SIG-M5 (cell line): ENCODE measurements around the gene HIPK2.
"Not testable (repeated sequence)": the region's sequence is repeated elsewhere in the genome, so short reads cannot be mapped to it uniquely, and the experiment has no call there.

Experiments
- DNase-seq: peaks from one replicate; lab custom pipeline; 2025; lab: John Stamatoyannopoulos, UW

HIPK2 gene

DNA sequence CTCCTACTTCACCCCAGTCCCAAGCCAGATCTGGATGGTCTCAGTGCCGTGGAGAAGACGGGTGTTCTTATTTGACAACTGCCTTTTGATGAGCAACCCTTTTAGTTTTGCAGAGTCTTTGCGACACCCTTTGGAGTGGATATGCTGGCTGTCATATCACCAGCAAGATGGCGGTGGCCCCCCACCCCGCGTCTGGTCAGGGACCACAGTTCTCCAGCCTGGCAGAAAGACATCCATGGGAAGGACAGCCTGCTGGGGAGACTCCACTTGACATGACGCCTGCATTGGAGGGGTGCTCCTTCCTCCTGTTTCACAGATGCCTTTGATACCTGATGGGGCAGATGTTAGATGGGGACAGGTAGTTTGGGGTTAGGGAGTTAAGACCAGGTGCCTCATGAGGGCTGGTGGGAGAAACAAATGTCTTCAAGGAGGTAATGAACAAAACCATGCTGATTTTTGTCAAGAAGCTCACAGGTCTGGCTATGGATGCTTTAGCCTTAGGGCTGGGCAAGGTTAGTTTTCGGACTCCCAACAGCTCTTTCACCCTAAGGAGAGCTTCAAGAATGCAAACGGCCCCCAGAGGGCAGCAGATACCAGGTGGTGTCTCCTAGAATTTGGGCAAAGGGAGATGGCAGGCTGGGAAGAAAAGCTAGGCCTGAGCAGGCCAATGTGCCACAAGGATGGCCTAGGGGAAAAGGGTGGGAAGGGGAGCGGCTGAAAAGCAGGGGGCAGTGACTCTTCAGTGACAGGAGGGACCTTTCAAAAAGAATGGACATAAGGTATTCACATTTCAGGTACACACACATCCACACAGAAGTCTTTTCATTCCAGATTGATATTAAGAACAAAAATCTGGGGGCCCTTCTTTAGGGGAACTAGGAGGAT is 159.1 kb downstream of the HIPK2 start:
- no peak for DNase-seq

DNA sequence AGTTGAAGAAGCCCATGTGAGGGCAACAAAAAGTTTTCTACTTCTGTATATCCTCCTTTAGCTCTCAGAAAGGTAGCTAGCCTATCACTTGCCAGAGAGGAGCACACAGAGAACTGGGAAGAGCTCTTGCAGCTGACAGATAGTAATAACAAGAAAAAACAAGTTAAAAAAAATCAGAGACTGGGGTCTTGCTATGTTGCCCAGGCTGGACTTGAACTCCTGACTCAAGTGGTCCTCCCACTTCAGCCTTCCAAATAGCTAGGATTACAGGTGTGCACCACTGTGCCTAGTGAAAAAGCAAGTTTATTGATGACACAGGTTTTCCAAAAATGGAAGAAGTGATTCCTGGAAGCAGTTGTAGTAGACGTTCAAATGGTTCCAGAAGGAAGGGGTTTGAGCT is 160.7 kb downstream of the HIPK2 start:
- DNase-seq = no peak

DNA sequence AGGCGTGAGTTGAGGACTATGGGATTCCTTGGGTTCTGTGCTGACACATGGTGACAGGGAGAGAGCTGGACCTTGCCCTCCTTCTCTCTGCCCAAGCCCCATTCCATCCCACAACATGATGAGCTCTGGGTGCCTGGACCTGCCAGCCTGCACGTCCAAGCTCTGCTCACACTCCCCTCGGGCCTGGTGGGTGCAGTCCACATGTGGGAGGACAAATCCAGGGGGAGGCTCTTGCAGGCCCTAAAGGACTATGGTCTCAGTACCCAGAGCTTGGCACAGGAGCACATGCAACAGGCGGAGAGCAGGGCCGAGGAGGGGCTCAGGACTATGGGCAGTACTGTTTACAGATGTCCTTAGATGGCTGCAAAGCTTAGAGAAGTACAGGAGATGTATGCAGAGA is 162.9 kb downstream of the HIPK2 start:
- DNase-seq = no peak

DNA sequence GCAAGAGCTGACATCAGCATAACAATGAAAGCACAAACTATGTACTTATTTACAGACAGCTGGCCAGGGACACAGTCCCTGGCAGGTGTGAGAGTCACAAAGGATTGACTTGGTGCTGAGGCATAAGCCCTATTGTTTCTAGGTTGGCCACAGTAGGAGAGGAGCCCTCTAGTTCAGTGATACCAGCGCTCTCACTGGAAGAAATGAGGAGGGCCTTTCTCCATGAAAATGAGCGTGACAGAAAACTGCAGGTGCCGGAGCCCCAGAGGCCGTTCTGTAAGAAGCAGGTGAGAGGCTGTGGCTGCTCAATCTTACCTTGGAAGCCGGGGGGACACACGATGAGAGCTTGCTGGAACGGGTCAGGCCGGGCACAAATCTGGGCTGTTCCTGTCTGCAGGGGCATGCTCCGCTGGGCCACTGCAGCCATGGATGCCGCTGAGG is 163.8 kb downstream of the HIPK2 start:
- DNase-seq = no peak

DNA sequence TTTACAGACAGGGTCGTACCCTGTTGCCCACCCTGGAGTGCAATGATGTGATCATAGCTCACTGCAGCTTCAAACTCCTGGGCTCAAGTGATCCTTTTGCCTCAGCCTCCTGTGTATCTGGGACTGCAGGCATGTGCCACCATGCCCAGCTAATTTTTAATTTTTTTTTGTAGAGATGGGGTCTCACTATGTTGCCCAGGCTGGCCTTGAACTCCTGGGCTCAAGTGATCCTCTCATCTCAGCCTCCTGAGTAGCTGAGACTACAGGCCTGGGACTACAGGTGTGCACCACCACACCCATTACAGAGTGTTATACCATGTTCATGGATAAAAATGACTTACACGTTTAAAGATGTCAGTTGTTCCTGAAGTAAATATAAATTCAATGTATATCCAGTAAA is 166.2 kb downstream of the HIPK2 start:
- not testable (repeated sequence) for DNase-seq

DNA sequence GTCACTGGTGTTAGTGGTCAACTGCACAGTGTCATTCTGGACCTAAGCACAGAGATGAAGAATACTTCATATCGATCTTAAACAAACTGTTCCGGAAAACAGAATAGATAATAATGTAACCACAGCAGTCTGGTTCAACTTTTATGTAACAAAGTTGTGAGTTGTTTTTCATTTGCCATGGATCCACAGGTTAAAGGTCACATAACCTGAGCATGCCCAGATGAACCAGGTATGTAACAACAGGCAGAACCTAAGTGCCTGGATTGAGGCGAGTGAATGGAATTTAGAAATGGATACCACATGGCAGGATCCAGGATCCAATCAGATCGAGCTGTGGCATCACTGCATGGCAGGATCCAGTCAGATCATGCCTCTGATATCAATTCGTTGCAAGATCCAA is 167.2 kb downstream of the HIPK2 start:
- DNase-seq = no peak

DNA sequence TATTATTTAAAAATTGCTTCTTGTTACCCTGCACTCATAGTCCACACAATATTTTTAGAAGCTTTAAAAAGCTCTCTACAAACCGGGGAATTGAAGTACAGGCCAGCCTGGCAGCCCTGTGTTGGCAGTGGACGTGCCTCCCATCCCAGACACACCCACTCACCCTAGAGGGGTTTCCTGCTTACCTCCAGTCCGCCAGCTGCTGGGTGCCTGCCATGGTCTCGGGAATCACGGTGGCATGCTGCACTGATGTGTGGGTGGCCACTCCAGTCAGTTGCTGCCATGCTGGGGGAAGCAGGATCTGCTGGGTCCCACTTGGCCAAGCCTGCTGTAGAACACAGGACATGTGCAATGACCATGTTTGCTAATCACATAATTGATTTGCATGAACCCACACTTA is 173.9 kb downstream of the HIPK2 start:
- no peak for DNase-seq

DNA sequence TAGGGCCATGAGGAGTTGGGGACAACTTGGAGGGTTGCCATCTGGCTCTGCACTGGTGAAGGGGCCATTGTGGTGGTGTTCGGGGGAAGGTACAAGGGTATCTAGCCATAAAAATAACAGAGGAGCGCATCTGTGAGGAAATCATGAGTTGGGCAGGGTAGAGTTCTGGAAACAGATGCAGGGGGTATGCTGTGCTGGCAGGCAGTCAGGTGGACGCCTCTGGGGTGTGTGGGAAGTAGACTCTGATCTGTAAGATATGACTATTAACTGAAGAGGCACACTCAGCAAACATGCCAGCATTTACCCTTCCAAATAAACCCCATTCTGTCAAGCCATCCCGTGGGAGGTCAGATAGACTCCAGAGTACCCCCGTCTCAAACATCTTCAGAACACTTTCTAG is 174.5 kb downstream of the HIPK2 start:
- no peak for DNase-seq

DNA sequence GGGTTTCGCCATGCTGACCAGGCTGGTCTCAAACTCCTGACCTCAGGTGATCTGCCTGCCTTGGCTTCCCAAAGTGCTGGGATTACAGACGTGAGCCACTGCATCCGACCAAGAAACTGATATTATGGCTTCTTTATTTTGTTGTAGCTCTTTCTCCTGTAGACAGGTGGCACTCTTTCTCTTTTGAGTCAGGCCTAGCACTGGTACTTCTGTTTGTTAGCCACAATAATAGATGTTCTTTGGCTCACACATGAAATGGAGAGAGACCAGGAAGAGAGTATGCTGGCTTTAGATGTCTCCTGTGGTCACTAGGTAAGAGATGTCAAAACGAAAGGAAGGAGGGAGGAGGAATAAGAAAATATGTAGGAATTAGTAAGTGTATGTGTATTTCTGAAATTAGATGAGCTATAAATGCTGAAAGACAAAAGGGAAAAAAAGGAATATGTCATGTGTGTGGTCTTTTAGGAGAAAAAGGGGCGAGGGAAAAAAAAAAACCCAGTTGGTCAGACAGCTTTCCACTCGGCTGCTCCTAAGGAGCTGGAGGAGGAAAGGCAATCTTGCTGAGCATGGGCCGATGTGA is 175.6 kb downstream of the HIPK2 start:
- DNase-seq = no peak

DNA sequence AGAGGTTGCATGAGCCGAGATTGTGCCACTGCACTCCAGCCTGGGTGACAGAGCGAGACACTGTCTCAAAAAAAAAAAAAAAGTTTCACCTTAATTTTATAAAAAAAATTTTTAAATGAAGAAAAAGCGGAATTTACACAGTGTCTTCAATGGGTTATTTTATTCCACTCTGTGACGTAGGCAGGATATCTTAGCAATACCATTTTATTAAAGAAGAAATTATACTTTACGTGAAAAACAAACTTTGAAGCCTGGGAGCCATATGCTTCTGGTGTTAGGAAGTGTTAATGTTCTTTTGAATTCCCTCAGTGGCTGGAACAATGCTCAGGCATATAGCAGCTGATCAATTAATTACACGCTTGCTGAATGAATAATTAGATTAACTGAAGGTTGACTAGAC is 176.6 kb downstream of the HIPK2 start:
- no peak for DNase-seq

DNA sequence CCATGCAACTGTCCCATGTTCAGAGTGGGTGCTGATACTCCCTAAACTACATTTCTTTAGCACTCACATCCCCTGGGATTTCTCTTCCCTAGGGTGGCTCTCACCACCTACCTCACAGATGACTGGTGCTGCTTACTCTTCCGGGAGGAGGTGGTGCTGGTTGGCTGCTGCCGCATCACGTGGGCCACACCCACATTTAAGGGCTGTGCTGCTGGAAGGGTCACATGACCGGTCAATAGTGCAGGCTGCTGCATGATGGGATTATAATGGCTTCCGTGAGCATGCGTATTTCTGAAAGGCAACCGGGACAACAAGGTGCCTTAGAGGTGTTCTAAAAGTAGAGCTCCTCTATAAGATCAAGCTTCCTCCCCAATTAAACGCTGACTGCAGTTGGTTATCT is 177.5 kb downstream of the HIPK2 start:
- no peak for DNase-seq

DNA sequence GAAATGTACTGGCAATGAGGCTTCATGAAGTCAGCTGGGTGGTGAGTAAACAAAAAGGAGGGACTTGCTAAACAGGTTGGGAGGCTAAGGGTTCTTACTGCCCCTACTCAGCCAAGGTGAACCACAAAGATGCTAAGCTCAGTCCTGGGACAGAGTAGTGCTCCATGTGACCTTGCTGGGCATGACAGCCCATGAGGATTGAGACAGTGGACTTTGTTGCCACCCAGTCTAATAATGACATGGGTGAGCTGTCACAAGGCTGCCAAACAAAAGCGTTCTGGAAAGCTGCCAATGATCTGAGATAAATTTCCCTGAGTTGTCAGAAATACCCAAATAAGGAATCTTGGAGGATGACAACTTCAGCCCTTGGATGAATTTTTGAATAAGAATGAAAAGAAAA is 179.2 kb downstream of the HIPK2 start:
- no peak for DNase-seq

DNA sequence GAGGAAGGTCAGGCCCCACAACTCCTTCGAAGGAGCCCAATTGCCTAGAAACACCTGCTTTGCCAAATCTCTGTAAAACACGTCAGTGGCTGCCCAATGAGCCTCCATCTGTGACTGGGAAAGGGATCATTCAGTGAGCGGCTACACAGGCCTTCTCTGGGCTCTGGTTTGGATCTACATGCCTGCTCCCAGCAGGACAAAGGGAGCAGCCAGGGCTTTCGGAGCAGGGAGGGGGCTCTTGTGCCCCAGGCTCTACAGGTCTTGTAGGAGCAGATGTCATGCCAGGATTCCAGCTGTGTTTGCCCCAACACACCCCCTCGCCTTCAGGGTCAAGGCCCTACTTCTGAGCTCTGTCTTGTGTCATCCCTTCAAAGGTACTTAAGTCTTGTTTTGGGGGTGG is 180.8 kb downstream of the HIPK2 start:
- no peak for DNase-seq

DNA sequence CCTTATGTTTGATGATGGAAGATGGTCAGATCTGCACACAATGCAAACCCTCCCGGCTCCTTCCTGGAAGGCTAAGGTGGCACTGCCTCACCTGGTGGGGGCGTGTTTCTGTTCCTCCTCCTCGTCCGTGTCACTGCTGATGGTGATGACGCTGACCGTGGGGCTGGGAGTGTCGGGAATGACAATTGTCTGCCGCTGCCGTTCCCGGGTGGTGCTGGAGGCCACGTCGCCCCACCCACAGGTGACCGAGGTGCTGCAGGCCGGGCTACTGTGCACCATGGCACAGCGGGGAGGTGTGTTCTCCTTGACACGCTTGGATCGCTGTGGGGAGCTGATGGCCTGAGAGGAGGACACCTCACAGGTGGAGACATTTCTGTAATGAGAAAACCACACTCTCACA is 181.2 kb downstream of the HIPK2 start:
- DNase-seq = no peak

DNA sequence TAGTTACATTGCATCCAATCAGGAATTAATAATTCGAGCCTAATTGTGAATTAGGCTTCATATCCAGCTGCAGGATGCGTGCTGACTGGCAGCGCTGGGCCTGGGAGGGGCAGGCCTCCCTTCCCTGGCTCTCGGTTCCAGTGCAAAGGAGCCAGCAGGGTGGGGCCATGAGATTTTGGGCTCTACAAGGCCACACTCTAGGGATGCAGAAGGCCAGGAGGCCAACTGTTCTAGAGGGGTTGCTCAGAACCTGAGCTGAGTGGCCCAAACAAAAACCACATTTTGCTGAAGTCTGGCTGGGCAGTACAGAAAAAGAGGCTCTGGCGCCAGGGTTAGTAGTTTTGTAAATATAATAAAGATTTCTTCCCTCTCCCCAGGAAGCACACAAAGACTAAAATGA is 182.0 kb downstream of the HIPK2 start:
- no peak for DNase-seq

DNA sequence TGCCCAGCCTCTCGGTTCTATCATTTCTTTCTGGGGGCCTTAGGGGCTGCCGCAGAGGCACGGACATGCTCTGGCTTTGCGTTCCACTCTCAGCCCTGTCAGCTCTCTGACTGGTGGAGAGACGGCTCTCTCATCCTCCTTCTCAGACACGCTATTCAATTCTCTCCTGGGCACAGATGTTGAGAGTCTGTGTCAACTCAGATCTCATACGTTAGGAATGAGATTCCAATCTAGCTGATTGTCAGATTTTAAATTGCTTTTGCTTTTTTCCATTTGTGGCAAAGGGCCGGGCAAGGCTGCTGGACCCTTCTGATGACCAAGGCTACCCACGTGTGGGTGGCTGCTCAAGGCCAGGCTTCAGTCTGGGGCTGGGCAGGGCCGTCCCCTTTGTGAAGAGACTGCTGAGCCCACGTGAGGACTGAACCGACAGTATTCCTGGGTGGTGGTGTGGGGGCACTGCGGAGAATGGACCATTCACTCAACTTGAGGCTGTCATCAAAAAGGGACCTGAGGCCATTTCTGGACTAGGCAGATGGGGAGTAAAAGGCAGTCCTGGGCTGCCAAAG is 182.8 kb downstream of the HIPK2 start:
- DNase-seq = no peak

DNA sequence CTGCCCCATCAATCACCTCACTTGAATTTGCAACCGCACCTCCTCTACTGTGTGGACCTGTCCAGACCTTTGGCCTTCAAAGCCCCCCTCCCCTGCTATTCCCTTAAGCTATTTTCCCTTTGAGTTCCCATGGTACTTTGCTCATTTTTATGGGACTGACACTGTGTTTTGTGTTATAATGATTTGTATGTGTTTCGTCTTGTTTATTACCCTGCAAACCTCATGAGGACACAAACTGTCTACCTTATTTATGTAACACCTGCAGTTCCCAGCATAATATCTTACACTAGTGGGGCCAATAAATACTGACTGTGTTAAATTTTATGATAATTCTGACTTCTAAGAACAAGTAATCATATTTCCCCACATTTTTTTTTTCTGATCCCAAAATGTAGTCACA is 183.7 kb downstream of the HIPK2 start:
- no peak for DNase-seq

DNA sequence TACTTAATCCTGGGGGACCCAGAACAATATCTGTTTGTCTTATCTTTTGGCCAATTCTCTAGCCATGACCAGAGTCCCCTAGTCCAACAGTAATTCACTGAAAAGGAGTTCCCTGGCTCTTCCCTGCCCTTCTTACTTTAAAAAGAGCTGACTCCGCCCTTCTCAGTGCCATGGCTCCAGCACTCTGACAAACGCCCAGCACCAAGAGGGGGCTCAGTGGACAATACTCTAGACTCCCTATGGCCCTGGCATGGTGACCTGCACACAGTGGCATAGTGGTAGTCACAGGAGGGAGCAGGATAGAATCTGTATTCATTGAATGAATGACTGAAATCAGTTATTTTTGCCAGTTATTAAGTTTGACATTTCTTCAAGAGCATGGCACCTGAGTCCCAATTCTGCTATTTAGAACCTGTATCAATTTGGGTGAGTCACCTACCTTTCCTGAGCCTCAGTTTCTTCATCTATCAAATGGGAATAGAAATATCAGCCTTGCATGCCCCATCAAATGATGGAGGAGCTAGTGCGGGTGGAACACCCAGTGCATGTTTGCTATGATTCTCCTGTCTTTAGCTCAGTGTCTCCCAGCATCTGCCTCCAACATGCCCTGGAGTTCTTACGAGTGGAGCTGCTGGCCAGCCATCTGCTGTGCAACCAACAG is 184.9 kb downstream of the HIPK2 start:
- no peak for DNase-seq

DNA sequence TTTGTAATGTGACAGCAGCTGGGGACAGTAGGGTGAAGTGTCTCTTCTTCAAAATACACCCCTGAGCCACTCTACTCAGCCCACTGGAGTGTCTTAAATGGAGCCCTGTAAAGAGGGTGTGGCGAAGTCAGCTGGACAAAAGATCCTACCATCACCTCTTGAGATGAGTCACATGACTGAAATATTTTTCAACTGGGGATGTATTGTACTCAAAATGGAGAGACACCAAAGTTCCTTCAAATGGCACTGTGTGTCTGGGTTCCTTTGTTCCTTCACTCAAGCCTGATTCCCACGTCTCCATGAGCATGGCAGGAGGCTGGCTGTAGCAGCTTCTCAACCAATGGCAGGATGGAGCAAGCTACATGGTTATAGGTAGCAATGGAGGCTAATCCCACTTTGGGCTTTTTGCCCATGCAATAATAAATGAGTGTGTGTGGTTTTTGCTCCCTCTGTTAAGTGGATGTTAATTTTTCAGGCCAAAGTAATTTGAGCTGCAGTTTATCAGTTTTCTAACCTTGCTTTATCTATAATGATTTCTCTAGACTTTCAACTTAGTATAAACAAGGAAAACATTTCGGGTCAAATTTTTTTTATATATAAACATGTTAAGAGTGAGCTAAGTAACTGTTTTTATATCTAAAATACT is 186.1 kb downstream of the HIPK2 start:
- DNase-seq = no peak

DNA sequence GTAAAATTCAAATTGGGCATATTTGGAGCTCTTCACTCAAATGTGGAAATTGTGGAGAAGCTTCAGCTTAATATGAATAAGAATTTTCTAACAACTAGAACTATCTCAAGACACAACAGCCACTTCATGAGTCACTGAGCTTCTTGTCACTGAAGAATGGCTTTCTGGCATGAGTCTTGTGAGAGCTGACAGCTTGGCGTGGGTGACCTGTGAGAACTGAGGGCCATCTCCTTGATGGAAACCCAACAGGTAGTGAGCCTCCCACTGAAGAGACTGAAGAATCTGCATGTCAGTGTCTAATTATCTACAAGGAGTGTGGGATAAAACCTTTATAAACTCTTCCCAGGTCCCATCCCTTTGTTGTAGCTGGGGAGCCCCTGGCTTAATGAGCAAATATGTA is 188.3 kb downstream of the HIPK2 start:
- no peak for DNase-seq

DNA sequence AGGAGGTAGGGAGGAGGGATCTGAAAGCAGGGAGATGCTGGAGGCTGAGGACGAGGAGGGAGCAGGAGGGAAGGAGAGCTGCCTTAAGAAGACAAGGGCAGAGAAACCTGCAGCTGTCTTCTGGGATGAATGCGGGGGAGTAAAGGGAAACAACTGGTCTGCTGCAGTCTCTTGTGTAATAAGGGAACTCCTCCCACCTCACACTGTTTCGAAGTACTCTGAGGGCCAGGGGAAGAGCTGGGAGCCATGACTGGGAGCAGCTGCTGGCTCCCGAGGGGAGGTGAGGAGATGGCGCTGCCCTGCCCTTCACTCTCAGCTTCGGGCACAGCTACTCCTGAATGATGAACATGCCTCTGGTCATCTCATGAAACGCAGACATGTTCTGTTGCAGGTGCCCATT is 189.2 kb downstream of the HIPK2 start:
- peak; percentile 35 for DNase-seq

DNA sequence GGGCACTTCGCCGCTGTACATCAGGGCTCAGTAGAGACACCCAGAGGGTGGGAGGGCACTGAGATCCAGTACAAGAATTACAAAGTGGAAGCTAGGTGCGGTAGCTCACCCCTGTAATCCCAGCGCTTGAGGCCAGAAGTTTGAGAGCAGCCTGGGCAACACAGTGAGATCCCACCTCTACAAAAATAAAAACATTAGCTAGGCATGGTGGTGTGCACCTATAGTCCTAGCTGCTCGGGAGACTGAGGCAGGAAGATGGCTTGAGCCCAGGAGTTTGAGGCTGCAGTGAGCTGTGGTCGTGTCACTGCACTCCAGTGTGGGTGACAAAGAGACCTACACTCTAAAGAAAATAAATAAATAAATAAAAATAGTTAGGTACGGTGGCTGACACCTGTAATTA is 190.3 kb downstream of the HIPK2 start:
- no peak for DNase-seq
